ENCODE data around the gene TST. TPM values are rescaled to one million over a fixed set of nuclear protein-coding genes. Genes with fewer than 3 reads are reported as not detected.

The TST gene
- total and polyA plus RNA-seq, 2 donors (not counting 3 experiments of a cell fraction or from before 2014, with no cell fraction given) = 39.2 to 95.1 TPM

GRCh38 chr22:37059876-37060449 lies 40.7 kb upstream of the TST start:
- TF ChIP-seq GATA2 (IDR thresholded peaks at IDR 0.05; ENCODE audit: insufficient read depth, insufficient read length, low read depth, low read length) (no peak), FOS (IDR thresholded peaks at IDR 0.05; ENCODE audit: borderline replicate concordance, insufficient read depth, low read length) (no peak), EZH2 (IDR thresholded peaks at IDR 0.05; ENCODE audit: borderline replicate concordance, low read depth, low read length, severe bottlenecking) (no peak), CTCF (IDR thresholded peaks at IDR 0.05; ENCODE audit: extremely low read depth in 1 of 2, insufficient read depth in 1 of 2, low read depth in 1 of 2, low read length in 2 of 2) (no peak), POLR2AphosphoS5 (IDR thresholded peaks at IDR 0.05; ENCODE audit: insufficient read depth, low read depth, low read length) (no peak), MYC (IDR thresholded peaks at IDR 0.05; ENCODE audit: low read depth, low read length) (no peak), MAX (IDR thresholded peaks at IDR 0.05; ENCODE audit: insufficient read depth, insufficient read length) (no peak), JUN (IDR thresholded peaks at IDR 0.05; ENCODE audit: borderline replicate concordance, insufficient read depth, insufficient read length, low read depth) (no peak), POLR2A (IDR thresholded peaks at IDR 0.05; ENCODE audit: low read depth, low read length) (no peak)

More at GRCh38 chr22:37059876-37060449, 40.7 kb upstream of the TST start:
- Histone ChIP-seq H3K4me2 (ENCODE audit: insufficient read depth, low read length) (no peak overlapping the region), H3K27ac (ENCODE audit: insufficient read depth, low read depth, low read length) (no peak overlapping the region), H3K27me3 (ENCODE audit: control insufficient read depth in 2 of 2, insufficient read depth in 2 of 2, low read length in 2 of 2) (no peaks in the 10 kb centered on the region), H3K79me2 (ENCODE audit: control insufficient read depth, insufficient read depth, low read length) (no peaks in the 10 kb centered on the region), H3K4me1 (ENCODE audit: control insufficient read depth, extremely low read depth, insufficient read depth, low read length) (no peaks in the 10 kb centered on the region), H3K9me1 (replicated peaks; ENCODE audit: control insufficient read depth, extremely low read depth, insufficient read depth, low read length) (no peaks in the 10 kb centered on the region), H3K36me3 (ENCODE audit: control insufficient read depth in 2 of 2, extremely low read depth in 1 of 2, insufficient read depth in 2 of 2, low read length in 2 of 2) (peaks cover 3 to 35% of the 10 kb centered on the region in 2 experiments), H3K4me3 (replicated peaks in 1 of 3; ENCODE audit: insufficient read depth in 1 of 3, low read depth in 1 of 3, low read length in 3 of 3) (no peak overlapping the region), H3K9me3 (replicated peaks; ENCODE audit: control insufficient read depth, insufficient read depth, low read length) (no peaks in the 10 kb centered on the region), H3K9ac (replicated peaks; ENCODE audit: extremely low read depth, insufficient read depth, low read length) (no peak overlapping the region), H2AFZ (ENCODE audit: low read depth, low read length) (no peak overlapping the region), H4K20me1 (replicated peaks; ENCODE audit: control insufficient read depth, extremely low read depth, insufficient read depth, low read length) (no peaks in the 10 kb centered on the region)
- DNase-seq (ENCODE audit: low read depth, low spot score) (no peak), FAIRE-seq (no peak)
- no TSS peak for BruUV-seq (replicated peaks)
- ChIA-PET POLR2A (no interaction called here), CTCF (no interaction called here)
- intact Hi-C loops (cut with micrococcal nuclease) = no loop called here
- dilution Hi-C loops (cut with MboI; ENCODE audit: extremely low pct_ligation_motif_present, low sequenced_read_pairs) = no loop called here
